ENCODE measurements around the gene ARL2BP.
A peak's percentile ranks its signal among the peaks of the same experiment; 100 is the strongest.
"Not testable (repeated sequence)": the region's sequence is repeated elsewhere in the genome, so short reads cannot be mapped to it uniquely, and the experiment has no call there.

ARL2BP gene

DNA sequence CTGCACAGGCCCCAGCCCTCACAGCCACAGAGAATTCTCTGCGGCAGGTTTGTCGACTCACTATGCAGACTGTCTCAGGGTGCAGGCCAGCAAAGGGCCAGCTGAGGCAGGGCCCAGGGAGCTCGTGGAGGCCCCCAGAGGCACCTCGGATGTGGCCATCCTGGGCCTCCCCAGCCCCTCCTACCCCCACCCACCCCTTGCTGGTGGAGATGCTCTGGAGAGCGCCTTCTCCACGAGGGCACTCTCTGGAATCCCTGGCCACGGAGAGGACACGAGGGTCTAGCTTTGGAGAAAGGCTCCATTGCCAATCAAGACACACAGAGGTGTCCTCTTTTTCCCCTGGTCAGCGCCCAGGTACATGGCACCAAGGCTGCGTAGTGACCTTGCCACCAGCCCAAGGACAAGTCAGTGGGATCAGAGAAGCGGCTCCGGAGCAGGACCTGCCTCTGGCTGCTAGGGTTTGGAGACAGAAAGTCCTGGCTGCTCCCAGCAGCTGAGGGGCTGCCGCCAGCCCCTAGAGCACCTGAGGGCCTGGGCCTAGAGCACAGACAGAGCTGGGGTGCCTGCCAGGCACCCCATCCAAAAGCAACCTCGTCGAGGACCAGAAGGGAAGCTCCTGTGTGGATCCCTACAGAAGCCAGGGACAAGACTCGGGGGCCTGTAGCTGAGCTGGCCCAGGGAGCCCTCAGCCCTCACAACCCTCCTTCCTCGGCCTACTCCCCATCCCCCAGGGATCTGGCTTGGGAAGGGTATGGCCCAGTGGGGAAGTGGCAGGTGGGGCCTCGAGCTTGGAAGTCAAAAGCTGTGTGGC is 18.7 kb downstream of the ARL2BP start:
- no peak for DNase-seq

DNA sequence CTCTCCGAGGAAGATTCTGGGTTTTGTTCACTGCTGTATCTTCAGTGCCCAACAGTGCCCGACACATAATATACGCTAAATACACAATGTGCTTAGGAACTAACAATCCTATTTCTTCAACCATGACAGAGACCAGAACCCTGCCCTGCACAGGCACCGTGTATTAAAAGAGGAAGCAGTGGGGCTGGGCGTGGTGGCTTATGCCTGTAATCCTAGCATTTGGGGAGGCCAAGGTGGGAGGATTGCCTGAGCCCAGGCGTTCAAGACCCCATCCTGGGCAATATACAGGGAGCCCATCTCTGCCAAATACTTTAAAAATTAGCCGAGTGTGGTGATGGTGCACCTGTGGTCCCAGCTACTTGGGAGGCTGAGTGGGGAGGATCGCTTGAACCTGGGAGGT is 19.3 kb downstream of the ARL2BP start:
- no peak for DNase-seq

DNA sequence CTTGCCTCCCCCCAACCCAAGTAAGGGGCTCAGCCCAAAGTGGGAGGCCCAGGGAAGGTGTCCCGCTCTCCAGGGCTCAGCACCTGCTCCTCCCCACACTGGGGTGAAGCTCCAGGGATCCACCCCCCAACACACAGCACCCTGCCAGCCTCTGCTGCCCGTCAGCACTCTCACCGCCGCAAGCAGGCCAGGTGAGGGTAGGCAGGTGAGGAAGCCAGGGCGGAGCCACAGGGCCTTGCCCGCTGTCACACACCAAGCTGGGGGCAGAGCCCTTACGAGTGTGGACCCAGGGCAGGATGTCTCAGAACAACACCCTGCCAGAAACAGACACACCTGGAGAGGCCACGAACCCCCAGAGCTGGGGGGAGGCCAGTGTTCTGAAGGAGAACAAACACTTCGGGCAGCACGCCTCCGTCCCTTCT is 19.9 kb downstream of the ARL2BP start:
- DNase-seq = no peak

DNA sequence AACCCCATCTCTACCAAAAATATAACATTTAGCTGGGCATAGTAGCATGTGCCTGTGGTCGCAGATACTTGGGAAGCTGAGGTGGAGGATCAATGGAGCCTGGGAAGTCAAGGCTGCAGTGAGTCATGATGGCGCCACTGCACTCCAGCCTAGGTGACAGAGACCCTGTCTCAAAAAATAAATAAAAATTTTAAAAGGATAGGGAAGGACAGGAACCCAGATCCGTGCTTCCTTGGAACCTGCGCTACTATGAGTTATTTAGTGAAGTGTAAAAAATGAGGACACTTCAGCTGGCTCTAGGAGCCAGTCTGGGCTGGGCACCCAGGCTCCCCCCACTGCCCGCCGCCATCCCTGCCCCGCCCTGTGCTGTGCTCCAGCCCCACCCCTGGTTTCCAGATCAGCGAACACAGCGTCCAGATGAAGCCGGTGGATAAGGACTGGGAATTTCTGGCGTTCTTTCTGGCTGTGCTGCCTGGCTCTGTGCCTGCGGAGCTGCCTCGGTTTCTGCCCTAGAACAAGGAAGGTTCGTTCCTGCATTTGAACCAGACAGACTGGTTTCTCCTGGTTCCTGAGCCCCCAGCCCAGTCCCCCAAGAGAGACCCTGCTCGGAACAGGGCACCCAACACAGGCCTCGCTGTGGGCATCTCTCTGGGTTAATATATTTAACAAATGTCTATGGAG is 20.9 kb downstream of the ARL2BP start:
- DNase-seq = peak in 34 of 56 donors; percentile 26 to 79 (median 57)

DNA sequence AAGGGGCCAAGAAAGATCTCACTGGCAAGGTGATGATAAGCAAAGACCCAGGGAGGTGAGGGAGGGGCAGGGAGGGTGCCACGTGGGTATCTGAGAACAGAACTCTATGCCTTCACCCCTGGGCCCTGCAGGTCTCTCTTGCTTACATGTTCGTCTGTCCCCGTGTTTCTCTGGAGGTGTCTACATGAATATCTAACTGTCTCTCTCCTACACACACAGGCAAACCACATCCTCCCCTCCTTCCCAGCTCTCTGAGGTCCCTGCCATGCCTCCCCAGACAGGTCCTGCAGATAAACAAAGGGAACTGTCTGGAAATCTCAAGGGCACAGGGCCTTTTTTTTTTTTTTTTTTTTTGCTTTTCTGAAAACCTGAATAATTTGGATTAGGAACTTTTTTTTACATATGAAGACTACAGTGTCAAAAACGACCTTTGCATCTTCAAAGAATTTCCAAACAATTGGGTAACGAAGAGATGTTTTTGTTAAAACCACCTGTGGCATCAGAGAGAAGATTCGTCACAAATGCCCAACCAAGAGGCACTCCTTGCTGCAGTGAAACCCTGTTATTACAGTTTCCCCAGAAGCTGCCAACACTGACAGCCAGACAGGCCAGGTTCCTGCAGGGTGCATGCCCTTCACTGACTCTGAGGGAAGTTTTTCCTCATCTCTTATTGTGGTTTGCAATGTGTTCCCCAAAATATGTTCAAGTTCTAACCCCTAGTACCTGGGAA is 21.6 kb downstream of the ARL2BP start:
- DNase-seq = no peak

DNA sequence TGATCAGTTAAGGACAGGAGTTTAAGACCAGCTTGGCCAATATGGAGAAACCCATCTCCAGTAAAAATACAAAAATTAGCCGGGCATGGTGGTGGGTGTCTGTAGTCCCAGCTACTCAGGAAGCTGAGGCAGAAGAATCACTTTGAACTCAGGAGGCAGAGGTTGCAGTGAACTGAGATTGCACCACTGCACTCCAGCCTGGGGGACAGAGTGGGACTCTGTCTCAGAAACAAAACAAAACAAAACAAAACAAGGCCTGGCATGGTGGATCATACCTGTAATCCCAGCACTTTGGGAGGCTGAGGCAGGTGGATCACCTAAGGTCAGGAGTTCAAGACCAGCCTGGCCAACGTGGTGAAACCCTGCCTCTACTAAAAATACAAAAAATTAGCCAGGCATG is 22.3 kb downstream of the ARL2BP start:
- not testable (repeated sequence) for DNase-seq

DNA sequence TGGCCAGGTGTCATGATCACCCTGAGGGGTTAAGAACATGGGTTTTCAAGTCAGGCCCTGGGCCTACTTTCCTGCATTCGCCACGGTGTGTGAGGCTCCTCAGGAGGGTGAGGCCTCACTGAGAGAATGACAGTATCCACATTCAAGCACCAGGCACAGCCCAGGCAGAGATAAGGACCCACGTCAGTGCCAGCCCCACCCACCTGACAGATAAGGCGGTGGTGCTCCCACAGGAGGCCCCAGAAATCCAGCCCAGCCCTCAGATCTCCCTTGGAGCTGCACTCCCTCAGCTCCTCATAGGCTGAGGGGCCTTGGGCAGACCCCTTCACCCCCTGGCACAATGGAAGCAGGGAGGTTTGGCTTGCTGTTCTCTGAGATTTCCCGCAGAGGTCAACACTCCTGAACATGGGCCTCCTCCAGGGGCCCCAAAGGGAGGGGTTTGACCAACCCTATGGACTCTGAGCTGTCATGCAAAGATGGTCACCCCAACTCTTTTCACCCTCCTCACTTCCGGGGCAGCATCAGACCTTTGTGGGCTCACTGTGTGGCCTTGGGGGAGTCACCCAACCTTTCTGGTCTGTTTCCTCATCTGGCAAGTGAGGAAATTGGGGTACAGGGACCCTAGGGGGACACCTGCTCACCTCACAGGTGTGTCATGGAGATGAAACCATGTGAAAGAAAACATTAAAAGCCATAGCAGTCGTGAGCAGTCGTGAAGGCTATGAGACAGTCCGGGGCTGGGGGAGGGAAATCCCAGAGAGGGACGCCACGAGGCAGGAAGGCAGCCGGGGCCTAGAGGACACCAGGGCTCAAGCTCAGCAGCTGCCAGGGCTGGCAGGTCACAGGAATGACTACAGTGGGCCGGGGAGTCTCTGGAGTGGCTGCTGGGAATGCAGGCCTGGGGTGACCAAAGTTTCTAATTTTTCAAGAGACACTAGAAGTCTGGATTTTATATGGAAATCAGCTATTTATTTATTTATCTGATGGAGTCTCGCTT is 24.0 kb downstream of the ARL2BP start:
- DNase-seq = peak in 1 of 56 donors; percentile 16

DNA sequence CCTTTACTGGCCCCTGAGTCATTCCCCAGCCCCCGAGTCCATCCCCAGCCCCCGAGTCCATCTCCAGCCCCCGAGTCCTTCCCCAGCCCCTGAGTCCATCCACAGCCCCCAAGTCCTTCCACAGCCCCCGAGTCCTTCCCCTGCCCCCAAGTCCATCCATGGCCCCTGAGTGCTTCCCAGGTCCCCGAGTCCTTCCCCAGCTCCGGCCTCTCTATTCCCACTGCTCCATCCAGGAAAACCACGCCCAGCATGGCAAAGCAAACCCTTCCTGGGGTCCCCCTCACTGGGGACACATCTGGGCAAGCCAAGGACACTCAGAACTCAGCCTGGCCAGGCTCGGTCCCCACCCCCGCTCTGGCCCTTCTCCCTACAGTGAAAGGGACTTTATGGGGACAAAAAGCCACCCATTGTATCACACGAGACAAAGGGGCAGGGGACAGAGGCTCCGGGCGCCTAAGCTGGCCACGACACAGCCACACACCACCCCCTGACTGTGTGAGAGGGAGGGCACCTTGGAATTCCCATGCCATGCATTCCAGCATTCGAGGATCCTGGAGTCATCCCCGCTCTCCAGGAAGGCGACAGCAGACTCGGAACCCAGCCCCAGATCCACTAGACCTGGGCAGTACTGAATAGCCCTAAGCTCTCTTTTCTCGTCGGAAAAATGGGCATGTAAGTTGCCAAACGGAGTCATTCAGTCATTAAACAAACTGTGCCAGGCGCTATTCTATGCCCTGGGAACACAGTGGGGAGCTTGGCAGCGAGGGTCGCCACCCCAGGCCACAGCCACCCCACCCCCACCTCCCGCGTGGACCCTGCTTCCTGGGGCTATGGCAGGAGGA is 25.4 kb downstream of the ARL2BP start:
- peak in 52 of 56 donors; percentile 38 to 93 (median 80) for DNase-seq

DNA sequence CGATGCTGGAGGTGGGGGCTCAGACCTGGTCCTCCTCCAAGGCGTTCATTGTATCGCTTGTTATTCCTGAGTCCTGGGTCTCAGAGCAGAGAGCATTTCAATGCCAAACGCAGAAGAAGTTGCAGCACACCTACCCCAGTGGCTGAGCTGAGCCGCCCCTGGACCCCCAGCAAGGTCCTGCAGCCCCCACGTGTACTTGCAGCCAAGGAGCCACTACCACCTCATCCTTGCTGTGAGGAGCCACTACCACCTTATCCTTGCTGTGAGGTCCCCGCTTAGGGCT is 25.9 kb downstream of the ARL2BP start:
- DNase-seq = no peak

DNA sequence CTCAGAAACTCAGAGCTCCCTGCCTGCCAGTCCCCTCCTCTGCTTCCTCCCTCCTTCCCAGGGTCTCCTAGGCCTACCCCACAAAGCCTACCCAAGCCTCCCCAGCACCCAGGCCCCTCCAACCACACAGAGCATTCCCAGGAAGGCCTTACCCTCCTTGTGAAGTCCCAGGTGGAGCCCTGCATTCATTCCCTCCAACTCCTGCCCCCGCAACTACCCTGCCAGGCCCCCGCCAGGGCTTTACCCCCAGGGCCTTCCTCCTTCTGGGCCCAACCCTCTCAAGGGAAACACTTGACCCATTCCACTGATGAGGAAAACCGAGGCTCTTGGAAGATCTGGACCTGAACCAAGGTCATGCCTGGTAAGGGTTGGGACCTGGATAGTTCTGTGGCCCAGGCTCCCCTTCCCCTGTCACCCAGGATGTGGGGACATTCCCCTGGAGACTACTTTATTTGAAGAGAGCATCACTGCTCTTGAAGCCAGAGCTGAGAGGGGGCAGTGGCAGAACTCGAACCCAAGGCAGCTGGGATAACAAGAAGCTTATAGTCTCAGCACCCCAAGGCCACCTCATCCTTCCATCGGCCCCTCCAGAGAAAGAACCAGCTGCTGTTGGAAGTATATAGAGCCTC is 26.9 kb downstream of the ARL2BP start:
- no peak for DNase-seq

DNA sequence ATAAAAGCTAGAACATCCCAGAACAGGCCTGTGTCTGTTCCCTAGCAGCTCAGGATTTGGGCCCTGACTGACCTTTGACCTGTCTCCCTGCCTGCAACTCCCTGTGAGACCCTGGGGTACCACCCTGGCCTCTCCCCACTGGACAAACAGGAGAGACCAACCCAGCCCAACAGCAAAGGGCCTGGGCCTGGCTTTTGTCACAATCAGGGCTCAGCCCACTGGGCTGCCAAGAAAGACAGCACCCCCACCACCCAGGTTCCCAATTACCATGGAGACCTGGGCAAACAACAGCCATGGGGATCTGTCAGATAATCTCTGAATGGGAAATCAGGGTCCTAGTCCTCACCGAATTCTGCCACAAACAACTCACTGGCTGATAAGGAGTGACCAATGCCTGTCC is 28.3 kb downstream of the ARL2BP start:
- DNase-seq = no peak

DNA sequence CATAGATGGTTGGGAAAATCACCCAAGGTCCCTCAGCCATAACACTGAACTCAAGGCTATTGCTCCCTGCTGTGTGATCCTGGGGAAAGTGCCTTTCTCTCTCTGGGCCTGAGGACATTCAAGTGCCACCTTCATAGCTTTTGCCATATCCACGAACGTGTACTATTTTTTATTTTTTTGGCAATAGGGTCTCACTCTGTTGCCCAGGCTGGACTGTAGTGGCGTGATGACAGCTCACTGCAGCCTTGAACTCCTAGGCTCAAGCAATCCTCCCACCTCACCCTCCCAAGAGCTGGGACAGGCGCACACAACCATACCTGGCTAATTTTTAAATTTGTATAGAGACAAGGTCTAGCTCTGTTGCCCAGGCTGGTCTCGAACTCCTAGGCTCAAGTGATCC is 28.8 kb downstream of the ARL2BP start:
- DNase-seq = no peak

DNA sequence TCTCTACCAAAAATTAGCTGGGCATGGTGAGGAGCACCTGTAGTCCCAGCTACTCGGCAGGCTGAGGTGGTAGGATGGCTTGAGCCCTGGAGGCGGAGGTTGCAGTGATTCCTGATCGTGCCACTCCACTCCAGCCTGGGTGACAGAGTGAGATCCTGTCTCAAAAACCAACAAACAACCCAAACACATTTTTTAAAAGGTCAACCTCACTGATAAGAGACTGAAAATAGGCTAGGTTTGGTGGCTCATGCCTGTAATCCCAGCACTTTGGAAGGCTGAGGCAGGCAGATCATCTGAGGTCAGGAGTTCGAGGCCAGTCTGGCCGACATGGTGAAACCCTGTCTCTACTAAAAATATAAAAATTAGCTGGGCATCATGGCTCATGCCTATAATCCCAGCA is 30.9 kb downstream of the ARL2BP start:
- not testable (repeated sequence) for DNase-seq

DNA sequence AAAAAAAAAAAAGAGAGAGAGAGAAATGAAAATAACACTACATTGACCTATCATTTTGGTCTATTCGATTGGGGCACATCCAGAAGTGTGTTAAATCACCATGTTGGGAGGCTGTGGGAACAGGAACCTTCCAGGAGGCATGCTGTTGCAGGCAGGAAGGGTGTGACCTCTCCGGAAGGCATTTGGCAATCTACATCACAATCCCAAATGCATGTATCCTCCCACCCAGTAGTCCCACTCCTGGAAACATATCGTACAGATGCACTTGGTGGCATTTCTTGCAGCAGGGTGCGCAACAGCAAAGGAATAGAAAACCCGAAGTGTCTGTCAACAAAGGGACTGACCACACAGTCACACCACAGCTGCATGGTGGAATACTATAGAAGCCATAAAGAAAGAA is 31.5 kb downstream of the ARL2BP start:
- DNase-seq = peak in 1 of 56 donors; percentile 41

DNA sequence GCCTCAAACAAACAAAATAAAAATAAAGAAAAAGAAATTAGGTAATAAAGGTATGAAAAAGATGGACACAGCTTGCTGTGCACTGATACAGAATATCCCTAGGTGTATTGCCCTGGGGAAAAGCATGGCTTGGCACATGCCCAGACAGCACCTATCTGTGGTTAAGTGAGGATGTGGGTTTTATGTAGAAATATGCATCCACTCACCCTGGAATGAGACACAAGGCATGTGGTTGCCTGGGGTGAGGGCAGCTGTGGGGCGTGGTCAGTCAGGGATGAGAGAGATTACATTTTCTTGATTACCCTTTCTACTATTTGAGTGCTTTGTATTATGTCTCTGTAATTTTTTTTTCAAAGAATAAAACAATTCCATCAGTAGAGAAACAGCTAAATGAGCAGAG is 32.5 kb downstream of the ARL2BP start:
- DNase-seq = no peak

DNA sequence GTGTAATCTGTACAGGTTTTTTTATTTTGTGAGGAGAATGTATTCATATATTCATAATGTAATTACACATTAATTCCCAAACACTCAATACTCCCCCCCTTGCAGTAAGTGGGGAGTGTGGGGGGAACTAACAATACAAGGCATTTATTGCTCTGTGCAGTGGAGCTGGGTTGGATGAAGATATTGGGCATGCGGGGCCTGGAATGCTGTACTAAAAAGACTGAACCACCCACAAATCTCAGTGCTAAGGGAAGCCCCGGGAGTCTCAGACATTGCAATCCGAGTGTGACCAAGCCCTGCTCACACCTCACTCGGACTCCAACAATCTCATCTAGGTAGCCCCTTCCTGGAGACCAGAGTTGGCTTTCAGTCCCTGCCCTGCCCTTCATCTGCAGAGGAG is 33.4 kb downstream of the ARL2BP start:
- peak in 28 of 56 donors; percentile 17 to 77 (median 34) for DNase-seq

DNA sequence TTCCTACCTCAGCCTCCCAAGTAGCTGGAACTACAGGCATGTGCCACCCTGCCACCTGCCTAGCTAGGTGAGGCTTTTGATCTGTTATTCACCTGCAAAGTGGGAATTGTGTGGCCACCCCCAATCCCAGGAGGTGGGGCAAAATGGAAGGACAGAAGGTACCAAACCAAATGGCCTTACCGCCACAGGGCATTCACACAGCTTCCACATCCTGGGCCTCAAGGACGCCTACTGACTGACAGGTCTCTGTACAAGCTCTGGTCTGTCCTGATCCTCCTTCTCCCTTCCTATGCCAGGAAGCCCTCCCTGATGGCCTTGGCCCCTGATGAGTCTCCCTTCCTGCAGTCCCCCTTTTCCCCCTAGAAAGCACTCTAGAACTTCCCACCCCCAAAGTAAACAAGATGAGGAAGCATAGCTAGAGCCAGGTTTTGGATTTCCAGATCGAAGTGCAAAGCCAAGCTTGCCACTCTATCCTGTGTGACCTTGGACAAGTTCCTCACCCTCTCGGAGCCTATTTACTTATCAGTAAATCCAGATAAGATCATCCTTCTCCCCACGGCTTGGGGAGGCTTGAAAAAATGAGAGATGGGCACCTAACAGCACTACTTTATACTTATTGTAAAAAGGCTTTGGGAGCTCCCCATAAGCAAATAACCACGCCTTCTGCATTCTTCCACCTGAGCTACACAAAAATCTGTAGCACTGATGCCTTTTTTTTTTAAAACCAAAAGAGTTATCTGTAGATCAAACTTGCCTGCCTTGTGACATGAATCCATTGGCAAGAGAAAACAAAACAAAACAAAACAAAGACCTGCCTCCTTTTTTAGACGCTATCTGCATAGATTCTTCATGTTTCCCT is 35.0 kb downstream of the ARL2BP start:
- DNase-seq = no peak

DNA sequence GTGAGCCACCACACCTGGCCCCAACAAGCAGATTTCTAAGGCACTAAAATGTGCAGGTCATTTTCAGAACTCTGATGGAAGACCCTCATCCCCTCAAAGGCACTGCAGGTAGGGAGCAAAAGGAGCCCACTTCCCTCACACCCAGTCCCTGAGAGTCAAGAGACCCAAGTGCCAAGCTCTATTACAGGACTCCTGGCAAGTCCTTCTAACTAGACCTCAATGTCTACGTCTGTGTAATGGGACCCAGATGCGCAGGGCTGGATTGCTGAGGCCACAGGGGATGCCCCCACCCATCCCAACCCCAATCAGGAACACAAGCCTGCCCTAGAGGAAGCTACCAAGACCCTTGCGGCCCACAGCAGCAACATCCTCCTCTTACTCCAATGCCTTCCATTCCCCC is 36.7 kb downstream of the ARL2BP start:
- no peak for DNase-seq

All from amygdala (tissue), 56 donors.